Muscle layer of duodenum (tissue), 2 donors: ENCODE measurements around the gene TMIGD2.

Source experiments
- H3K27ac ChIP-seq: one replicate; pipeline ENCODE4 v1.7.0; 2013; ENCODE audit warnings: mild to moderate bottlenecking, low read length
- H3K27me3 ChIP-seq: one replicate; pipeline ENCODE4 v1.7.0; 2013; ENCODE audit warnings: low read depth, mild to moderate bottlenecking, control low read depth, low read length
- H3K36me3 ChIP-seq, 2 donors: one replicate each; pipeline ENCODE4 v1.7.0; 2013; ENCODE audit warnings: low read length in 2 of 2, control low read depth in 1 of 2, mild to moderate bottlenecking in 1 of 2; ENCODE audit not compliant: insufficient read depth in 2 of 2, control insufficient read depth in 1 of 2
- H3K4me1 ChIP-seq, 2 donors: one replicate each; pipeline ENCODE4 v1.7.0; 2013; ENCODE audit warnings: low read length in 2 of 2, mild to moderate bottlenecking in 2 of 2, control low read depth in 1 of 2, moderate library complexity in 1 of 2; ENCODE audit not compliant: insufficient read depth in 2 of 2, control insufficient read depth in 1 of 2
- H3K4me3 ChIP-seq, 2 donors: one replicate each; pipeline ENCODE4 v1.7.0; 2013; ENCODE audit warnings: low read length in 2 of 2, low read depth in 1 of 2, mild to moderate bottlenecking in 1 of 2
- H3K9me3 ChIP-seq, 2 donors: one replicate each; pipeline ENCODE4 v1.7.0; 2013; ENCODE audit warnings: low read length in 2 of 2, control low read depth in 1 of 2, mild to moderate bottlenecking in 1 of 2; ENCODE audit not compliant: control insufficient read depth in 1 of 2
- donor health status: healthy.

The TMIGD2 gene

GRCh38 chr19:4304538-4305256 is 2.5 kb upstream of the TMIGD2 start, which contains the start of gene FSD1:
FSD1 (plus strand) TSS chr19:4304598; CDS start chr19:4304747, 149 bp downstream.
- Histone ChIP-seq H3K27ac (no peak within 1 kb of the TSS), H3K4me3 (peak within 1 kb of the TSS in 1 of 2 donors; percentile 44), H3K36me3 (no peaks in the 10 kb centered on the region), H3K27me3 (peaks cover 4% of the 10 kb centered on the region), H3K9me3 (no peaks in the 10 kb centered on the region), H3K4me1 (peaks cover 0 to 8% of the 10 kb centered on the region in 2 donors)

GRCh38 chr19:4303819-4304537 is 1.8 kb upstream of the TMIGD2 start:
- Histone ChIP-seq H3K9me3 (no peaks in the 10 kb centered on the region), H3K27ac (no peak overlapping the region), H3K4me1 (peaks cover 0 to 8% of the 10 kb centered on the region in 2 donors), H3K27me3 (peaks cover 4% of the 10 kb centered on the region), H3K4me3 (peak overlapping the region in 1 of 2 donors; percentile 44), H3K36me3 (no peaks in the 10 kb centered on the region)

- Histone ChIP-seq H3K27me3 (peaks cover 4% of the 10 kb centered on the region), H3K4me1 (peaks cover 0 to 8% of the 10 kb centered on the region in 2 donors), H3K4me3 (no peak overlapping the region), H3K9me3 (no peaks in the 10 kb centered on the region), H3K36me3 (no peaks in the 10 kb centered on the region), H3K27ac (no peak overlapping the region)
Observed at GRCh38 chr19:4301590-4302242, 473 bp downstream of the TMIGD2 start.

- H3K27ac ChIP-seq, result no peak overlapping the region
- H3K9me3 ChIP-seq, result no peaks in the 10 kb centered on the region
- H3K4me1 ChIP-seq, result peaks cover 0 to 8% of the 10 kb centered on the region in 2 donors
- no peaks in the 10 kb centered on the region for H3K36me3 ChIP-seq
- H3K4me3 ChIP-seq, result no peak overlapping the region
- peaks cover 4% of the 10 kb centered on the region for H3K27me3 ChIP-seq
Observed at GRCh38 chr19:4300589-4300988, 1.6 kb downstream of the TMIGD2 start.

- peaks cover 0 to under 1% of the 10 kb centered on the region in 2 donors for H3K4me1 ChIP-seq
- H3K27me3 ChIP-seq, result peaks cover 2% of the 10 kb centered on the region
- no peaks in the 10 kb centered on the region for H3K9me3 ChIP-seq
- no peaks in the 10 kb centered on the region for H3K36me3 ChIP-seq
- no peak overlapping the region for H3K4me3 ChIP-seq
- no peak overlapping the region for H3K27ac ChIP-seq
Observed at GRCh38 chr19:4298810-4299550, 3.2 kb downstream of the TMIGD2 start.

GRCh38 chr19:4297901-4298809 is 4.0 kb downstream of the TMIGD2 start:
- Histone ChIP-seq H3K27ac (no peak overlapping the region), H3K4me3 (no peak overlapping the region), H3K9me3 (no peaks in the 10 kb centered on the region)

GRCh38 chr19:4295972-4296771 is 6.0 kb downstream of the TMIGD2 start:
- H3K4me1 ChIP-seq, result no peaks in the 10 kb centered on the region
- no peak overlapping the region for H3K27ac ChIP-seq
- H3K4me3 ChIP-seq, result no peak overlapping the region
- no peaks in the 10 kb centered on the region for H3K36me3 ChIP-seq
- no peaks in the 10 kb centered on the region for H3K27me3 ChIP-seq
- H3K9me3 ChIP-seq, result no peaks in the 10 kb centered on the region

More at GRCh38 chr19:4297901-4298809, 4.0 kb downstream of the TMIGD2 start:
- H3K36me3 ChIP-seq, result no peaks in the 10 kb centered on the region
- no peaks in the 10 kb centered on the region for H3K4me1 ChIP-seq
- H3K27me3 ChIP-seq, result no peaks in the 10 kb centered on the region

GRCh38 chr19:4294389-4294788 is 7.8 kb downstream of the TMIGD2 start:
- H3K4me3 ChIP-seq, result no peak overlapping the region
- H3K36me3 ChIP-seq, result no peaks in the 10 kb centered on the region
- no peak overlapping the region for H3K27ac ChIP-seq
- no peaks in the 10 kb centered on the region for H3K4me1 ChIP-seq
- no peaks in the 10 kb centered on the region for H3K9me3 ChIP-seq
- H3K27me3 ChIP-seq, result no peaks in the 10 kb centered on the region

GRCh38 chr19:4292515-4292914 is 9.7 kb downstream of the TMIGD2 start:
- H3K27me3 ChIP-seq, result no peaks in the 10 kb centered on the region
- no peak overlapping the region for H3K4me3 ChIP-seq
- no peaks in the 10 kb centered on the region for H3K4me1 ChIP-seq
- no peaks in the 10 kb centered on the region for H3K36me3 ChIP-seq
- no peak overlapping the region for H3K27ac ChIP-seq
- H3K9me3 ChIP-seq, result no peaks in the 10 kb centered on the region
